Measurements from ENCODE around the gene TIMP3. TPM values are rescaled to one million over a fixed set of nuclear protein-coding genes. Genes with fewer than 3 reads are reported as not detected.
A peak's percentile ranks its signal among the peaks of the same experiment; 100 is the strongest.

Gene TIMP3
- total RNA-seq, 4 donors from 2014 or later = 148 to 295 (median 170) TPM

DNA sequence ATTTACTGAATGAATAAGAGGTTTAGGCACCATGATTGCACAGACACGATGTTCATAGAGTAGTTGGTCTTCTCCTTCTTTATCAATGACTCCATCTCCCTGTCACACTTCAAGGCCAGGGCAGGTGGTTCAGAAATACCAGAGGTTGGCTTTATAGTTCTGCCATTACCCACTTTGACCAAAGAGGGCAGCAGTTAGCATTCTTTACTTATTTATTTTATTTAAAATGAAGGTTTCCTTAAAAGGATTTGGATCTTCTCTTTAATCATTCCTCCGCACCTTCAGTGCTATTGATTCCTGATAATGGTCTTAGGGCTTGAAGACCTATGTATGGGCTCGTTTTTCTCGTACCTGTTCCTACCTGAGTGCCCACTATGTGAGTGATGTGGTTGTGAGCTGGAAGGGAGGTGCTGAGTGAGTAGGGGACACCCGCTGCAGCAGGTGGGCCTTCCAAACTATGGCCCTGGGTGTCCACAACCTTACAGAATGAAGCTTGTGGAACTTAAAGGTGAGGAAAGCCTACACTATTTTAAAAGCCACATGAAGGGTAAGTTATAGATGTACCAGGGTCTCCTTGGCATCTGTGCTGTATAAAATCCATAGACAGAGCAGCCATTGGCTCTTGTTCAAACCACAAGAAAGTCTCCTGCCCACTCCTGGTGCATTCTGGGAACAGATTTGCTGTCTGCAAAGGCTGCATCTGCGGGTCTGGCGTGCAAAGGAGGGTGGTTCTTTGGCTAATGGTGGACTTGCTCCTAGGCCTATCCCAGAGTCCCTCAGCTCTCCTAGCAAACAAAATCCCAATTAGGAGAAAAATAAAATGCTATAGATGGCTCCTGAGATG, 35.0 kb downstream of the TIMP3 start:
- Histone ChIP-seq H3K4me3 (no peak overlapping the region), H3K27ac (peak overlapping the region; percentile 21), H3K36me3 (peaks cover 6% of the 10 kb centered on the region), H3K27me3 (no peaks in the 10 kb centered on the region), H3K4me1 (peaks cover 63% of the 10 kb centered on the region), H3K9me3 (no peaks in the 10 kb centered on the region)
- WGBS = 63% methylated on average over 7 of the region's 7 CpGs
- no peak for DNase-seq (ENCODE audit: low spot score in 2 of 2)
- no peak for TF ChIP-seq POLR2A (IDR thresholded peaks at IDR 0.05)
- TF ChIP-seq, protein P1, sequence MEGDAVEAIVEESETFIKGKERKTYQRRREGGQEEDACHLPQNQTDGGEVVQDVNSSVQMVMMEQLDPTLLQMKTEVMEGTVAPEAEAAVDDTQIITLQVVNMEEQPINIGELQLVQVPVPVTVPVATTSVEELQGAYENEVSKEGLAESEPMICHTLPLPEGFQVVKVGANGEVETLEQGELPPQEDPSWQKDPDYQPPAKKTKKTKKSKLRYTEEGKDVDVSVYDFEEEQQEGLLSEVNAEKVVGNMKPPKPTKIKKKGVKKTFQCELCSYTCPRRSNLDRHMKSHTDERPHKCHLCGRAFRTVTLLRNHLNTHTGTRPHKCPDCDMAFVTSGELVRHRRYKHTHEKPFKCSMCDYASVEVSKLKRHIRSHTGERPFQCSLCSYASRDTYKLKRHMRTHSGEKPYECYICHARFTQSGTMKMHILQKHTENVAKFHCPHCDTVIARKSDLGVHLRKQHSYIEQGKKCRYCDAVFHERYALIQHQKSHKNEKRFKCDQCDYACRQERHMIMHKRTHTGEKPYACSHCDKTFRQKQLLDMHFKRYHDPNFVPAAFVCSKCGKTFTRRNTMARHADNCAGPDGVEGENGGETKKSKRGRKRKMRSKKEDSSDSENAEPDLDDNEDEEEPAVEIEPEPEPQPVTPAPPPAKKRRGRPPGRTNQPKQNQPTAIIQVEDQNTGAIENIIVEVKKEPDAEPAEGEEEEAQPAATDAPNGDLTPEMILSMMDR (IDR thresholded peaks at IDR 0.05) = peak in 1 of 2 donors; percentile 41

DNA sequence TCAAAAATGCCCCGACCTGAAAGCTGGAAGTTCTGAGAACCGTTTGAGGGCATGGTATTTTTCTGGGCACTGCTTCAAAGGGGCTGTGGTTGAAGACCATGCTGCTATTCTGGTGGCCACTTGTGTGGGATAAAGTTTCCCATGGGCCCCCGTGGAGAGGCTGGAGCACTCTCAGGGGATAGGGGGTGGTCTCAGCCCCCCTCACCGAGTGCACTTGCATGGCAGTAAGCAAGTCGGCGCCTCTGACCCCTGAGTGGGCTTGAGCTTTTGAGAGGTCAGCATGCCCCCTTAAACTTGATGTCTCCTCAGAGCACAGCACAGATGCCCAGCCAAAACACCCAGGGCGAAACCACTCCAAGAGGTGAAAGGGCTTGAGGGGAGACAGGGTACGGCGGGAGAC, 35.6 kb downstream of the TIMP3 start:
- no peak for DNase-seq (ENCODE audit: low spot score in 2 of 2)
- H3K9me3 ChIP-seq = no peaks in the 10 kb centered on the region
- H3K4me3 ChIP-seq = no peak overlapping the region
- peaks cover 59% of the 10 kb centered on the region for H3K4me1 ChIP-seq
- 69% methylated on average over 9 of the region's 9 CpGs for WGBS
- peak overlapping the region; percentile 21 for H3K27ac ChIP-seq
- H3K36me3 ChIP-seq = peaks cover 6% of the 10 kb centered on the region
- no peaks in the 10 kb centered on the region for H3K27me3 ChIP-seq
- TF ChIP-seq, protein P1 (IDR thresholded peaks at IDR 0.05) = no peak
- TF ChIP-seq POLR2AphosphoS5 (IDR thresholded peaks at IDR 0.05) = no peak
- no peak for TF ChIP-seq POLR2A (IDR thresholded peaks at IDR 0.05)
- no peak for TF ChIP-seq EP300 (IDR thresholded peaks at IDR 0.05)

- Histone ChIP-seq H3K9me3 (no peaks in the 10 kb centered on the region), H3K27me3 (no peaks in the 10 kb centered on the region), H3K4me1 (peaks cover 60% of the 10 kb centered on the region), H3K36me3 (peaks cover 6% of the 10 kb centered on the region), H3K27ac (no peak overlapping the region), H3K4me3 (no peak overlapping the region)
- 63% methylated on average over 4 of the region's 4 CpGs for WGBS
- no peak for TF ChIP-seq POLR2AphosphoS5 (IDR thresholded peaks at IDR 0.05)
- TF ChIP-seq POLR2A (IDR thresholded peaks at IDR 0.05) = no peak
- TF ChIP-seq, protein P1 (IDR thresholded peaks at IDR 0.05) = no peak
- TF ChIP-seq EP300 (IDR thresholded peaks at IDR 0.05) = no peak
- DNase-seq (ENCODE audit: low spot score in 2 of 2) = no peak
These were observed 36.3 kb downstream of the TIMP3 start for GRCh38 chr22:32837803-32838202.

DNA sequence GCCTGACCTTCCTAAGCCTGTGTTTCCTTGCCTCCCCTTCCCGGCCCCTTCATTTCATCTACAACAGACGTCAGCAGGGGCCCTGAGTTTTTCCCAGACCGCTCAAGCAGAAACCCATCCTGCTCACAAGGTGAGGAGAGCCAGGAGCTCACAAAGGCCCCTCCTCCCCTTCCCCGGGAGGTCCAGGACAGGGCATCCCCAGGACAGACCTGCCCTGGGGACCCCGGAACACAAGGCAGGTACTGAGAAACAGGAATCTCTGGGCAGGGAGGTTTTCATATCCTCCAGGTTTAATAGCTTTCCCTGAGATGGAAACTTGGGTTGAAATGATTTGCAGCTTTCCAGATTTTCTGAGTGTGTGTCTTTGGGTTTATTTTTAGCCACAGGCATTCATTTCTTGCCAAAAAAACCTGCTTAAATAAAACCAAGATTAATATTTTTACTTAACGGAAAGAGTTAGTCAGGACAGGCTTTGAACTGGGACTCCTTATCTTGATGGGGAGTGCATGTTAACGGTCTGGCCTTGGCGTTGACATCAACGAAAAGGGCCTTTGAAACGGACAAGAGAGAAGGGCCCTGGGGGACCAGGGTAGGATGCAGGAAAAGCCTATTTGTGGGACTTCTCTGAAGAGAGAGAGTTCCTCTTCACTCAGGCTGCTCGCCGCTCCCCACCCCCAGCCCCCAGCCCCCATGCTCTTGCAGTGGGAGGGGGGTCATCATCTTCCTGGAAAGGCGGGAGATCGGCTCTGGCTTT, 38.5 kb downstream of the TIMP3 start:
- H3K4me3 ChIP-seq = no peak overlapping the region
- H3K27me3 ChIP-seq = no peaks in the 10 kb centered on the region
- H3K36me3 ChIP-seq = no peaks in the 10 kb centered on the region
- H3K4me1 ChIP-seq = peaks cover 57% of the 10 kb centered on the region
- peak overlapping the region; percentile 10 for H3K27ac ChIP-seq
- no peaks in the 10 kb centered on the region for H3K9me3 ChIP-seq
- no peak for DNase-seq (ENCODE audit: low spot score in 2 of 2)
- TF ChIP-seq POLR2AphosphoS5 (IDR thresholded peaks at IDR 0.05) = no peak
- WGBS = 48% methylated on average over 12 of the region's 14 CpGs

DNA sequence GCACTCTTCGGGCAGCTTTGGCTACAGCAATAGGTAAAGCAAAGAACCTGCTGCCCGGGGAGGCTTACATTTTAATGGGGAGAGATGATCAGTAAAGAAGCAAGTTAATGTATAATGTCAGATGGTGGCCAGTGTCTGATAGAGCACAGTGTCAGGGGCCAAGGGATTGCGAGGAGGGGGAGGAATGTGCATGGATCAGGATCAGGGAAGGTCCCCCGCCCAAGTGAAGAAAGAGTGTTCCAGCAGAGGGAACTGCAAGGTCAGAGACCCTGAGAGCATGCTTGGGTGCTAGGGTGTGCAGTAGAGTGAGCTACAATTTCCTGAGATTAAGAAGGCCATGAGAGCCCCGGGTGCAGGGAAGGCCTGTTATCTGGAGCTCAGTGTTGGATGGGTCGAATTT, 39.7 kb downstream of the TIMP3 start:
- Histone ChIP-seq H3K27ac (no peak overlapping the region), H3K36me3 (no peaks in the 10 kb centered on the region)
- WGBS = 83% methylated on average over 6 of the region's 6 CpGs

More for the DNA sequence above, 39.7 kb downstream of the TIMP3 start:
- Histone ChIP-seq H3K4me3 (no peak overlapping the region), H3K27me3 (no peaks in the 10 kb centered on the region), H3K4me1 (peaks cover 59% of the 10 kb centered on the region), H3K9me3 (no peaks in the 10 kb centered on the region)
- no peak for DNase-seq (ENCODE audit: low spot score in 2 of 2)
- no peak for TF ChIP-seq POLR2AphosphoS5 (IDR thresholded peaks at IDR 0.05)
- TF ChIP-seq POLR2A (IDR thresholded peaks at IDR 0.05) = no peak
- no peak for TF ChIP-seq EP300 (IDR thresholded peaks at IDR 0.05)
- TF ChIP-seq, protein P1 (IDR thresholded peaks at IDR 0.05) = no peak
